ENCODE results near the gene ZNF628.

Gene ZNF628

GRCh38 chr19:55502197-55502952, 26.0 kb downstream of the ZNF628 start:
- no peak for DNase-seq

- DNase-seq = no peak
Observed at GRCh38 chr19:55503157-55503501, 26.7 kb downstream of the ZNF628 start.

- DNase-seq = peak; percentile 64
Observed at GRCh38 chr19:55503502-55504251, 27.3 kb downstream of the ZNF628 start.

- DNase-seq = no peak
Observed at GRCh38 chr19:55504252-55504603, 27.8 kb downstream of the ZNF628 start.

- no peak for DNase-seq
Observed at GRCh38 chr19:55504981-55505380, 28.6 kb downstream of the ZNF628 start.

GRCh38 chr19:55508120-55508519, 31.7 kb downstream of the ZNF628 start:
- DNase-seq = no peak

- peak; percentile 89 for DNase-seq
Observed at GRCh38 chr19:55516878-55517620, 40.6 kb downstream of the ZNF628 start.

- DNase-seq = peak; percentile 67
Observed at GRCh38 chr19:55519451-55520311, 43.3 kb downstream of the ZNF628 start.

- DNase-seq = no peak
Observed at GRCh38 chr19:55520691-55521292, 44.4 kb downstream of the ZNF628 start.

GRCh38 chr19:55525289-55526101, 49.1 kb downstream of the ZNF628 start:
- no peak for DNase-seq

GRCh38 chr19:55526216-55527196, 50.1 kb downstream of the ZNF628 start:
- DNase-seq = no peak

GRCh38 chr19:55527197-55528029, 51.0 kb downstream of the ZNF628 start:
- no peak for DNase-seq

GRCh38 chr19:55528030-55528803, 51.8 kb downstream of the ZNF628 start:
- DNase-seq = no peak

- no peak for DNase-seq
Observed at GRCh38 chr19:55529636-55530234, 53.3 kb downstream of the ZNF628 start.

GRCh38 chr19:55530996-55531395, 54.6 kb downstream of the ZNF628 start:
- no peak for DNase-seq
